Activated T-cell treated with anti-CD3 and anti-CD28 coated beads for 4 hours (primary cell): Measurements from ENCODE around the gene TNKS2.
"Not testable (repeated sequence)": the region's sequence is repeated elsewhere in the genome, so short reads cannot be mapped to it uniquely, and the experiment has no call there.

Experiments
- DNase-seq: peaks from one replicate; pipeline ENCODE4 v3.0.0-alpha.2; 2020

Gene TNKS2

DNA sequence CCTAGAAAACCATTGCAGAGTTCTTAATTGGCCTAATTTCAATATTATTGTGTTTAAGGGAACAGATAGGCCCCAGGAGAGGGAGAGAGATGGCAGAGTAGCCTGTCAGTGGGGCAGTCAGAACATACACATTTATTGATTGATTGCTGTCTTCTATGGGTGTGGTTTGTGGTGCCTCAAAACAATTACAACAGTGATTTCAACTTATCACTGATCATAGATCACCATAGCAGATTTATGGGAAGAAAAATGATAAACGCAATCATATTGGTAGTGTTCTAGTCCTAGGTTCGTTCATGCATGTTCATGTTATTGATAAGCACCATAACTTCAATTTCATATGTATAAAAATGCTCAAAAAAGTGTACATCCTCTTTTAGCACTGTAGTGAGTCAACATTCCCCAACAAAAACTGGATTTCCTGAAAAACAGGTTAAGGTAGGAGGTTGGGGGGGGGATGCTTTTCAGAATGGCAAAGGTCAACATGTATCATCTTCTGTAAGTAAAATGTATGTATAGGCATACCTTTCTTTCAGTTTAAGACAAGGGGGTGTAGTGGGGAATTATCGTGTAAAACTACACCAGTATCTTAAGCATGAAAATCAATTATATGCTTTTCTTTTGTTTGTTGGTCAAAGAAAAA lies 1.1 kb upstream of the TNKS2 start:
- DNase-seq: no peak

GRCh38 chr10:91798649-91799611 lies 704 bp downstream of the TNKS2 start:
- no peak for DNase-seq

DNA sequence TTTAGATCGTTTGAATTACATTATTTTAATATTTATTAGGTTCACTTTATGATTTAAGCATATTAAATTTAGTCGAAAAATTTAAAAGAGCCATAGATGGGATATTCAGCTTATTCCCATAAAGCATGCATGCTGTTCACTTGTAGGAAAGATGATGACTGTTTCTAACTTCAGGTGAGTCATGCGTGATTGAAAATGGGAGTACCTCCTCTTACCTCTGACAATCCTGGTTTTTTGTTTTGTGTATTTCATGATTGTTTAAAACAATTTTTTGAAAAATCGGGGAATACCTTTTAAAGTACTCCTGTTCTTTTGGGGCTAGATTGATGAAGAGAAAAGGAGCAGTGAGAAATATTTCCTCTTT lies 1.4 kb downstream of the TNKS2 start:
- no peak for DNase-seq

- DNase-seq: no peak
Measured at GRCh38 chr10:91800182-91800581, 2.0 kb downstream of the TNKS2 start.

- DNase-seq: no peak
Measured at GRCh38 chr10:91800756-91801155, 2.5 kb downstream of the TNKS2 start.

DNA sequence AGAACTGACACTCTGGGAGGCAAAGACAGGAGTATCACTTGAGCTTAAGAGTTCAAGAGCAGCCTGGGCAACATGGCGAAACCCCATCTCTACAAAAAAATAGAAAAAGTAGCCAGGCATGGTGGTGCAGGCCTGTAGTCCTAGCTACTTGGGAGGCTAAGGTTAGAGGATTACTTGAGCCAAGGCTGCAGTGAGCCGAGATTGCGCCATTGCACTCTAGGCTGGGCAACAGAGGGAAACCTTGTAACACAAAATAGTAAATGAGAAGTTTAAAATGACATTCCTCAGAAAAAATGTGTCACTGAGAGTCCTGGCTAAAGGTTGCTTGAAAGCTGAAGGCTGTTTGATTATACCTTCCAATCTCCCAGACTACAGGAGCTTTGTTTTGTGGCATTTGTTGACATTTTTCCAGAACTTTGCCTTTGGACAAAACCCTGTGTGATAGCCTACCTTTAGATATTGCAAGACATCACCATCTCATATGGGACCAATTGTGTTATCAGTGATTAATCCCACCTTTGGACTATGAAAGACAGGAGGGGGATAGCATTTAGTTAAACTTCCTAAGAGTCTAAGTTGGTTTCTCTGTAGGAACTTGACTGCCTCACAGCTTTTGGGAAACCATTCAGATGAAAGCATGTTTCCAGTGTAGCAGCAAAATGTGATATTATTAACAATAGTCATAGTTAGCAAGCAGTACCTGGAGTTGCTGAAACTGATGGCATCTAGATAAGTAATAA lies 5.3 kb downstream of the TNKS2 start:
- no peak for DNase-seq

- no peak for DNase-seq
Measured at GRCh38 chr10:91804126-91804510, 5.9 kb downstream of the TNKS2 start.

GRCh38 chr10:91805110-91805838 lies 7.0 kb downstream of the TNKS2 start:
- DNase-seq: no peak

- not testable (repeated sequence) for DNase-seq
Measured at GRCh38 chr10:91807264-91807663, 9.0 kb downstream of the TNKS2 start.

DNA sequence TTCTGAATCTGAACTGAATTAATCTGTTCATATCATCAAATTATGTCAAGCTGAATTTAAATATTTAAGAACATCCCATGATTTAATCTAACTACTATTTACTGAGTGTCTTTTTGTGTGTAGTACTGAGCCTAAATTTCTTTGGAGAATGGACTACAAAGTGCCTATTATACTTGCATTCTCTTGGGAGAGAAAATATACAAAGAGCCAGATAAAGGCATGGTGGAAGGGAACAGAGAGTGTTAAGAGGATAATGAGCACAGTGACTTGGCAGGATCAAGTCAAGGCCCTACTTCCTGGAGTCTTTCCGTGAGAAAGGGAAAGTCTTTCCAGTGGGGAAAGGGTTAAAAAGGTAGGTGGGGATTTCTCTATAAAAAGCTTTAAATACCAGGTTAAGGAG lies 15.0 kb downstream of the TNKS2 start:
- no peak for DNase-seq

DNA sequence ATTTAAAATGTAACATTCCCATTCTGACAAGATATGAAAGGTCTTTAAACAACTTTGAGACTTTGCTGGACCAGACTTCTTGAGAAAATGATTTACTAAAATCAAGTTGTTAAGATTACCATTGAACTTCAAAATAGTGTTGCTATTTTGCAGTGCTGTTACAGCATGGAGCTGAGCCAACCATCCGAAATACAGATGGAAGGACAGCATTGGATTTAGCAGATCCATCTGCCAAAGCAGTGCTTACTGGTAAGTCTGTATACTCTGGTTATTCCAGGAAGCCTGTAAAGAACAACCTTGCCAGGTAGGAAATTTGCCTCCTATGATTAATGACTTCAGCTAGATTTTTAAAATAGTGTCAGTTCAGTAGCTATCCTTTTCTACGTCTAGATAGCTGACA lies 18.8 kb downstream of the TNKS2 start:
- DNase-seq: no peak

DNA sequence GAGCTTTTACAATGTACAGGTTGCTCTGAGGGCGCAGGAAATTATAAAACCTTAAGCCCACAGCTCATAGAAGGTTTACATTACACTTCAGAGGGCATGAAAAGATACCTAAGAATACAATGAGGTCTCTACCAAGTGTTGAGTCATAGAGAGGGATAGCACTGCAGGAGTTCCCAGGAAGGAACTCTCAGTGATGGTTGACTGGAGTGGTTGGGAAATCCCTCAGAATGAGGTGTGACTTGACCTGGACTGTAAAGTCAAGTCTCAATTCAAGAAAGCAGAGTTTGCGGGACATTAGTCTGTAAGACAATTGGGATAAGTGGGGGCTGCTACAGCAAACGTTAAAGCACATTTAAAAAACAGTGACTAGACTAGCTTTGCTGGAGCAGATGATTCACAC lies 21.9 kb downstream of the TNKS2 start:
- no peak for DNase-seq

DNA sequence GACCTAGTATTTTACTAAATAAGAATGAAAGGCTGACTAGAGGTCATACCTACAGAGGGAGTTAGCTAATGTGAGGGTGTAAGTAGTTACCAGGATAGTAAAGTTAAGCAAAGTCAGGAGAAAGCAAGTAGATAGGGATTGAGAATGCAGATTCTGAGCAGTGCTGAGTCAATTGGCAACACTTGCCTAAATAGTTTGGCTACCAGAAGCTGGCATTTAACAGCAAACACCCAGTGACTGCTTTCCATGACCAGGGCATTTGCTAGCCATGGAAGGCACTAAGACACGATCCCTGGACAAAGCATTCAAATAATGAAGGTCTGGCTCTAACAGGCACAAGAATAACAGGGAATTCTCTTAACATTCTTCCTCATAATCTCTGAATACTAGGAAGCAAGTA lies 25.9 kb downstream of the TNKS2 start:
- no peak for DNase-seq

GRCh38 chr10:91829268-91829667 lies 31.0 kb downstream of the TNKS2 start:
- DNase-seq: no peak

DNA sequence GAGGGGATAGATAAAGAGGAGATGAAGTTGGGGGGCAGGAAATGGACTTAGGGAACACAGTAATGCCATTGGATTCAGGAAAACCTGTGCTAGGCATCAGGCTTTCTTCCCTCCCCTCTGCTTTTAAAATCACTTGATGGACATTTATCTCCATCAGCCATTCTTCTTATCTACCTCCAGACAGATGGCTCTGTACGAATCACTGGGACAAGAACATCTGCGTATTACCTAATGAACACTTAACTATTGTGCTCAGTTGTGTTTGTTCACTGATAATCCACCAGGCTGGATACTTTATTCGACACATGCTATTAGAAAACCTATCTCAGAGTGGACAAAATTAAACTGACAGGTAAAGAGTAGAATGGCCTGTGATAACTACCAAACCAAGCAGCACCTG lies 40.0 kb downstream of the TNKS2 start:
- DNase-seq: no peak

DNA sequence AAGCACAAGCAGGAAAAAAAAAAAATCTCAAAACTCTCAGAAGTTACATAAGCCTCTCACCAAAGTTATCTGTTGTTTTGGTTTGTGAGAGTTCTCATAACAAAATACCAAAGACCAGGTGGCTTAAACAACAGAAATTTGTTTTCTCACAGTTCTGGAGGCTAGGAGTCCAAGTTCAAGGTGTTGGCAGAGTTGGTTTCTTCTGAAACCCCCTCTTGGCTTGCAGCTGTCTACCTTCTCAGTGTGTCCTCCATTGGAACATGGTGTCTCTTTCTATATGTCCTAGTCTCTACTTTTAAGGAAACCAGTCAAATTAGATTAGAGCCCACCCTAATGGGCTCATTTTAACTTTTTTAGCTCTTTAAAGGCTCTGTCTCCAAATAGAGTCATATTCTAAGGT lies 44.9 kb downstream of the TNKS2 start:
- no peak for DNase-seq

DNA sequence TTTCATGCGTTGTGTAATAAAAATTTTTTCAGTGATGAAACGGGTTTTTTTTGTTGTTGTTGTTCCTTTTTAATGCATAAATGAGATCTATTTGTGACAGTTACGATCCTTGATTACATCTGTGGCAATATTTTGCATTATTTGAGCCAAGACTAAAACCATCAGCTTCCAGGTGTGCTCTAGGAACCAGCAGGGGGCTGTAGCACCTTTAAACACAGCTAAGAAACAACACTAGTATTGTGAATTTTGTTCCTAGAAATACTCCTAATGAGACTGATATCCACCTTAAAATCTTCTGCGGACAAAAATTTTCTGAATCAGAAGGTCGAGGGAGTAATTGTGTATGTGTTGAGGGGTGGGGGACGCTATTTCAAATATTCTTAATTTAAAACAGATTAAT lies 58.4 kb downstream of the TNKS2 start:
- DNase-seq: no peak

- DNase-seq: no peak
Measured at GRCh38 chr10:91860885-91861284, 62.7 kb downstream of the TNKS2 start.

- no peak for DNase-seq
Measured at GRCh38 chr10:91864099-91864498, 65.9 kb downstream of the TNKS2 start.

- DNase-seq: no peak
Measured at GRCh38 chr10:91864744-91865143, 66.5 kb downstream of the TNKS2 start.

DNA sequence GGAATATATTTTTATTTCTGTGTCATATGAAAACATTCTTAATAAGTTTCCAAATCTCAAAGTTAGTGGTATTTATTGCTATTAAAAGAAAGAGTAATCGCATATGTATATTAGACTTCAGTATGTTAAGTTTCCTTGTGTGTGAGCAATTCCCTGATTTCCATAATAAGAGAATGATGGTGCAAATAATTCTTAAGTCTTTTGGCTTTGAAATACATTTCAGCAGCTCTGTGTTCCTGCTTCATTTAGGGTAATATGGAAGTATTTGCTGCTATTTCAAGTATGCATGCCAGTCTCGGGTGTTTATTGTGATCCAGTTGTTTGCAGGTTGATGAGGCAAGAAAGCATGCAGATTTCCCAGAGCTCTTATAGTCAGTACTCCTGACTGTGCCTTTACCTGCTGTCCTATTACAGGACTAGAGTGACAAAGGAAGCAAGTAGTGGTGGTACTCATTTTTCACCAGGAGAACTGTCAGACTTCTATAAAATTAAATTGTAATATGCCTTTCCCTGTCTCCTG lies 67.4 kb downstream of the TNKS2 start:
- DNase-seq: no peak

DNA sequence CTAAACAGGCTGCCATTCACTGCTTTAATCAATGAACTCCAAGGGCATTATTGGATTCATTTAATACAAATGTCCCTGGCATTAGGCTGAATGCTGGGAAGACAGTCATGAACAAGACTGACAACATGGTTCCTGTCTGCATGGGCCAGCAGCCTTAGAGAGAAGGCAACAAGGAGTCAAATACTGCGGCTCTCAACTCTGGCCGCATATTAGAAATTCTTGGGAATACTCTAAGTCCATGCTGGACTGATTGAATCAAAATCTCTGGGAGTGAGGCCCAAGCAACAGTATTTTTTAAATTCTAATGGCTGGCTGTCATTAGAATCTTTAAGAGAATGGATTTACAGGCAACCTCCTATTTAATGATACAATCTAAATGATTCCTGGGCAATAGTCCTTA lies 76.9 kb downstream of the TNKS2 start:
- DNase-seq: no peak

DNA sequence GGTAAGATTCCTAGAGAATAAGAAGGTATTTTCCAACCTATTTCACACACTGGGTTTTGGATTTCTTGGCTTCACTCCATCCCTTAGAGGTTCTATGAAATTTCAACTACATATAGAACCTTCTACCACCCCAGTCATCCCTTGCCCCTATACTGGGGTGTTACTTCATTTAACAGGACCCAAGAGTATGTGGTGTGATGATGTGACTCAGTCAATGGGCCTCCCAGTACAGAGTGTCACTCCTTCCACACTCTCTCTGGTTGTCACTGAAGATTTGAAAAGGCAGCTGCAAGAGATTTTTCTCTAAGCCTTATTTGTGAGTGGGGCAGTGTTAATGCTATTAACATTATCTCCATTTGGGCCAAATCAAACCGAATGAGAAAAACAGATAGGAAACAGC lies 77.6 kb downstream of the TNKS2 start:
- DNase-seq: no peak
